Measurements from ENCODE around the gene SEMA4D.

SEMA4D gene

GRCh38 chr9:89319015-89319905 lies 178.7 kb downstream of the SEMA4D start:
- no peak for DNase-seq (ENCODE audit: low read depth in 2 of 2)

DNA sequence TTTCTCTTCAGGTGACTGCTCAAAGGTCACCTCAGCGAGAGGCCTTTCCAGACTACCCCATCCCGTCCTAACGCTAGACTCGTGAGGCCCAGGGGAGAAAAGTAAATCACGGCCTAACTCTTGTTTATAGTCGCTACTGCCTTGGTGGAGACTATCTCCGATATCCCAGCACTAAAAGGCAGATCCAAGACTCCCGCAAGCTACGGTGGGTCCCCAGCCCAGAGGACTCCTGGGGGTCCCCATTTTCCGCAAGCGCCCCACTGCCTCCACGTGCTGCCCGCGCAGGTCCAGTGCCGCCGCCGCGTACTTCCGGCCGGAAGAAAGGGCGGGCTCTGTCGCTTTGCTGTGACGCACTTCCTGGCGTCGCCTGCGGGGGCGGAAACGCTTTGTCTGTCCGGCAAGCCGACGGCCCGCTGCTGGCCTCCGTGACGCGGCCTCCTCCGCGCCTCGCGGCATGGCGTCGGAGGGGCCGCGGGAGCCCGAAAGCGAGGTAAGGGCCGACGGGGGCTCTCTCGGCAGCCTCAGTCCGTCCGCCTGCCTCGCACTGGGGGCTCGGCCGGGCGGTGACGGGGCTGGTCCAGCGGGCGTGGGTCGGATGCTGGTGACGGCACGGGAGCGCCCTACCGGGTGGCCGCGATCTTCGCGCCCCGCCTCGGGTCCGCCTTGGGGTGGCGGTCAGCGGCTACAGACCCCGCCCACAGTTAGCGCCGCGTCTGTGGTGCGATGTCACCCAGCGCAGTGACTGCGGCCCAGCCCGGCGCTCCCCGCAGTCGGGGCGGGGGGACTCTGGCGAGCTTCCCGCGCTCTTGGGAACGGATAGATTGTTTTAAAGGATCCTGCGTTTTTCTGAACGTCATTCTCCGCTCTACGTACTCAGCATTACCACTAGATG lies 179.5 kb downstream of the SEMA4D start, which contains the start of gene SECISBP2:
SECISBP2 (plus strand) TSS at position 378 of the 892 bp plus-strand sequence; CDS start at position 455, 77 bp downstream.
- peak; percentile 90 to 93 for DNase-seq (ENCODE audit: low read depth in 2 of 2)

- no peak for DNase-seq (ENCODE audit: low read depth in 2 of 2)
These were observed 180.6 kb downstream of the SEMA4D start for GRCh38 chr9:89317282-89317681.

GRCh38 chr9:89315482-89315881 lies 182.4 kb downstream of the SEMA4D start:
- no peak for DNase-seq (ENCODE audit: low read depth in 2 of 2)

DNA sequence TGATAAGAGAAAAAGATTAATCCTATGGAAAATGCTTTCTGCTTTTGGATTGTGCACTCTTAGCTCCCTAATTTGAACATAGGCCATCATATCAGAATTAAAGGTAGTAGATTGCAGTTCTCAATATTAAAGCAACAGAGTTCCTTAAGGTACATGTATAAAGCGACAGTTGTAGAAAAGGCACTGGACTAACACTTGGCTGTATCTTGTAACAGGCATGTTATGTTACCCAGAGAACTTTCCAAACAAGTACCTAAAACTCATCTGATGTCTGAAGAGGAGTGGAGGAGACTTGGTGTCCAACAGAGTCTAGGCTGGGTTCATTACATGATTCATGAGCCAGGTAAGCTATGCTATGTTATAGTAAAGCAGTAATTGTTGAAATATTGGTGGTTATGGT lies 183.0 kb downstream of the SEMA4D start:
- no peak for DNase-seq (ENCODE audit: low read depth in 2 of 2)

DNA sequence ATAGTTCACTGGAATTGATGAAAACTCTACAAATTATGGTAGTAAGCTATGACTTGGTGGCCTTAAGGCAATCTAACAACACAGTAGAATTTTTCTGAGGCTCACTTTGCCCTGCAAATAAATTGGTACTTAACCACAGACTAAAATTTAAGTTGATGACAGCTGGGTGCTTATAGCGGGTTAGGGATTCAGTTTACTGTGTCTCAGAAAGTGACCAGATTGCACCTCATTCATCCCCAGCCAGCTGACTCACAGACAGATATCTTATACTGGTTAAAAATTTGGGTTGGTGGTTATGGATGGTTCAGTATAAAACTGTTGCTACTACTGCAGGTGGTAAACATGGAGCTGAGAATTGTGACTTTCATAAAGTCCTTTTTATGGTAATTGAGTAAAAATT lies 184.1 kb downstream of the SEMA4D start:
- DNase-seq (ENCODE audit: low read depth in 2 of 2), result no peak

DNA sequence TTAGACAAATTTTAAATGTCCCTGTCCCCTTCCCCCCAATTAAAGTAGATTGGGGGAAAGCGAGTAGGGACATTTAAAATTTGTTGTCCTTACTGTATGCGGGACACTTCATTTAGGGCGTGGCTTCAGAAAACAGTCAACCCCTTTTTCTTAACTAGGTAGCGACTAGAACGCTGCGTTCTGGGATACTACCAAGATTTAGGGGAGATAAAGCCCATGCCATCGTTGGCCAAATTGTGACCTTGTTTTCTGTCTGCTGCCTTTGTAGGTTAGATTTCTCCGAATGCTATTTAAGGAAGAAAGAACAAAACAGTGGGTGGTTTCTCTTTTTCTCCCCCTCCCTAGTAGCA lies 185.7 kb downstream of the SEMA4D start:
- no peak for DNase-seq (ENCODE audit: low read depth in 2 of 2)

- no peak for DNase-seq (ENCODE audit: low read depth in 2 of 2)
These were observed 186.3 kb downstream of the SEMA4D start for GRCh38 chr9:89311346-89312221.

Data from activated CD8-positive, alpha-beta memory T cell treated with anti-CD3 and anti-CD28 coated beads for 4 hours (primary cell).